Endothelial cell of umbilical vein (primary cell): ENCODE measurements around the gene GPR18. TPM values are rescaled to one million over a fixed set of nuclear protein-coding genes. Genes with fewer than 3 reads are reported as not detected.

Experiments
- BruUV-seq: library from RNA; stranded (reverse); fragments of 400-500 nt; replicated peaks from 2 replicates; lab custom pipeline; 2021; lab: Mats Ljungman, UMichigan
- CTCF ChIA-PET: fragments of 300-600, 350-600 bp; sonication (Branson Sonifier 250); formaldehyde crosslinking; loops from one replicate; lab custom pipeline; 2021; ENCODE audit warnings: antibody characterized with exemption, inconsistent platforms; lab: Charles Lee
- POLR2A ChIA-PET: fragments of 300-600, 350-600 bp; sonication (Branson Sonifier 250); formaldehyde crosslinking; loops from one replicate; lab custom pipeline; 2021; ENCODE audit warnings: antibody characterized with exemption, inconsistent platforms; lab: Charles Lee
- DNase-seq: peaks from one replicate; pipeline ENCODE4 v3.0.0-alpha.2; 2011; ENCODE audit warnings: low read depth, low spot score
- FAIRE-seq: peaks from 2 replicates; lab custom pipeline; 2011; peaks lifted over from hg19 to GRCh38; lab: Jason Lieb, UNC
- H2AFZ ChIP-seq: 2 replicates; pipeline ENCODE4 v1.6.0; 2012; ENCODE audit warnings: low read depth, low read length, control low read depth, inconsistent platforms
- H3K27ac ChIP-seq: 2 replicates; pipeline ENCODE4 v1.5.1; 2011; ENCODE audit warnings: low read depth, mild to moderate bottlenecking, control low read depth, low read length, moderate library complexity; ENCODE audit not compliant: insufficient read depth
- H3K27me3 ChIP-seq, 2 experiments: 2 replicates each; pipeline versions ENCODE4 v1.6.0 to v1.6.1; 2011; ENCODE audit warnings: low read length in 2 of 2, mixed read lengths in 1 of 2; ENCODE audit not compliant: control insufficient read depth in 2 of 2, insufficient read depth in 2 of 2
- H3K36me3 ChIP-seq, 2 experiments: 2 replicates in 1 of 2; 3 replicates in 1 of 2; pipeline ENCODE4 v1.5.1; 2011; ENCODE audit warnings: low read length in 2 of 2, mild to moderate bottlenecking in 1 of 2, moderate library complexity in 1 of 2; ENCODE audit not compliant: control insufficient read depth in 2 of 2, insufficient read depth in 2 of 2; ENCODE audit errors: extremely low read depth in 1 of 2
- H3K4me1 ChIP-seq: 3 replicates; pipeline ENCODE4 v1.5.1; 2011; ENCODE audit warnings: mild to moderate bottlenecking, low read length; ENCODE audit not compliant: control insufficient read depth, insufficient read depth; ENCODE audit errors: extremely low read depth
- H3K4me2 ChIP-seq: 2 replicates; pipeline ENCODE4 v1.6.1; 2011; ENCODE audit warnings: low read length, control low read depth, mixed read lengths; ENCODE audit not compliant: insufficient read depth
- H3K4me3 ChIP-seq, 3 experiments: fragments of 200-600 bp in 1 of 3; sonication (generic), shearing (Covaris generic) in 1 of 3; replicated peaks in 1 of 3; 2 replicates each; pipeline ENCODE4 v1.5.1; 2011 to 2016; ENCODE audit warnings: control low read depth in 3 of 3, low read length in 3 of 3, mild to moderate bottlenecking in 2 of 3, inconsistent platforms in 1 of 3, low read depth in 1 of 3, moderate library complexity in 1 of 3; ENCODE audit not compliant: insufficient read depth in 1 of 3
- H3K79me2 ChIP-seq: 2 replicates; pipeline ENCODE4 v1.6.0; 2012; ENCODE audit warnings: low read length, inconsistent platforms; ENCODE audit not compliant: control insufficient read depth, insufficient read depth
- H3K9ac ChIP-seq: replicated peaks from 2 replicates; pipeline ENCODE3; 2011; ENCODE audit warnings: low read length, control low read depth; ENCODE audit not compliant: insufficient read depth; ENCODE audit errors: extremely low read depth
- H3K9me1 ChIP-seq: replicated peaks from 3 replicates; pipeline ENCODE4 v1.6.0; 2011; ENCODE audit warnings: mild to moderate bottlenecking, low read length; ENCODE audit not compliant: control insufficient read depth, insufficient read depth; ENCODE audit errors: extremely low read depth
- H3K9me3 ChIP-seq: replicated peaks from 2 replicates; pipeline ENCODE4 v1.5.1; 2012; ENCODE audit warnings: low read length, inconsistent platforms; ENCODE audit not compliant: control insufficient read depth, insufficient read depth
- H4K20me1 ChIP-seq: replicated peaks from 2 replicates; pipeline ENCODE3; 2011; ENCODE audit warnings: mild to moderate bottlenecking, low read length; ENCODE audit not compliant: control insufficient read depth, insufficient read depth; ENCODE audit errors: extremely low read depth
- CTCF ChIP-seq, 2 donors: IDR thresholded peaks; 1 replicate in 1 of 2; 2 replicates in 1 of 2; pipeline ENCODE4 v1.5.1; 2011; ENCODE audit warnings: low read length in 2 of 2, mild to moderate bottlenecking in 2 of 2, moderate library complexity in 2 of 2, control low read depth in 1 of 2, inconsistent platforms in 1 of 2, low read depth in 1 of 2; ENCODE audit not compliant: insufficient read depth in 1 of 2; ENCODE audit errors: extremely low read depth in 1 of 2
- EZH2 ChIP-seq: IDR thresholded peaks from 2 replicates; pipeline ENCODE4 v1.6.1; 2012; ENCODE audit warnings: borderline replicate concordance, low read depth, mild to moderate bottlenecking, moderate library complexity, low read length, inconsistent platforms; ENCODE audit not compliant: severe bottlenecking
- FOS ChIP-seq: IDR thresholded peaks from 2 replicates; pipeline ENCODE4 v1.6.1; 2011; ENCODE audit warnings: mild to moderate bottlenecking, low read length, moderate library complexity, borderline replicate concordance; ENCODE audit not compliant: insufficient read depth
- GATA2 ChIP-seq: IDR thresholded peaks from 2 replicates; pipeline ENCODE4 v1.7.0; 2011; ENCODE audit warnings: low read depth, mild to moderate bottlenecking, moderate library complexity, mixed read lengths, low read length; ENCODE audit not compliant: insufficient read length, insufficient read depth
- JUN ChIP-seq: IDR thresholded peaks from 2 replicates; pipeline ENCODE4 v1.6.1; 2011; ENCODE audit warnings: borderline replicate concordance, low read depth; ENCODE audit not compliant: insufficient read length, insufficient read depth
- MAX ChIP-seq: IDR thresholded peaks from 2 replicates; pipeline ENCODE4 v1.6.1; 2011; ENCODE audit not compliant: insufficient read depth, insufficient read length
- MYC ChIP-seq: IDR thresholded peaks from one replicate; pipeline ENCODE4 v1.6.1; 2011; ENCODE audit warnings: mild to moderate bottlenecking, low read depth, low read length
- POLR2A ChIP-seq: IDR thresholded peaks from 2 replicates; pipeline ENCODE4 v1.6.1; 2012; ENCODE audit warnings: low read depth, mild to moderate bottlenecking, control low read depth, low read length
- POLR2AphosphoS5 ChIP-seq: IDR thresholded peaks from 2 replicates; pipeline ENCODE4 v1.6.1; 2012; ENCODE audit warnings: low read depth, mild to moderate bottlenecking, control low read depth, low read length, moderate library complexity; ENCODE audit not compliant: insufficient read depth
- dilution Hi-C: fragments of 300-500 bp; cut with MboI; formaldehyde crosslinking; loops from one replicate; pipeline ENCODE4 v1.15.0; 2019; ENCODE audit warnings: low sequenced_read_pairs; ENCODE audit not compliant: extremely low pct_ligation_motif_present
- intact Hi-C: fragments of 100-400 bp; cut with micrococcal nuclease; formaldehyde crosslinking; loops from one replicate; pipeline ENCODE4 v1.10.0; 2022
- polyA plus RNA-seq, 4 experiments: library from polyadenylated mRNA; depleted of rRNA in 3 of 4; stranded (reverse) in 3 of 4; unstranded in 1 of 4; fragments of >200 nt; gene quantifications; 2 replicates each; pipeline versions ENCODE4 v1.2.1 to v1.2.3, GENCODE V29; 2011 to 2012; ENCODE audit warnings: missing spikeins in 1 of 4
- total RNA-seq: library from RNA; stranded (reverse); gene quantifications from 2 replicates; pipeline ENCODE4 v1.2.3, GENCODE V29; 2021

The GPR18 gene
- total and polyA plus RNA-seq, 2 donors (not counting 3 experiments of a cell fraction or from before 2014, with no cell fraction given) = not detected

- DNase-seq = no peak
- dilution Hi-C loops = no loop called here
These were observed 22.0 kb upstream of the GPR18 start for GRCh38 chr13:99280166-99280565.

More at GRCh38 chr13:99280166-99280565, 22.0 kb upstream of the GPR18 start:
- Histone ChIP-seq H3K27me3 (no peaks in the 10 kb centered on the region), H3K36me3 (no peaks in the 10 kb centered on the region), H3K27ac (no peak overlapping the region), H3K4me1 (no peaks in the 10 kb centered on the region), H3K9ac (no peak overlapping the region), H2AFZ (no peak overlapping the region), H3K4me3 (no peak overlapping the region), H4K20me1 (no peaks in the 10 kb centered on the region), H3K9me1 (no peaks in the 10 kb centered on the region), H3K4me2 (no peak overlapping the region), H3K9me3 (no peaks in the 10 kb centered on the region), H3K79me2 (no peaks in the 10 kb centered on the region)
- intact Hi-C loops = no loop called here
- no peak for FAIRE-seq
- ChIA-PET CTCF (interaction anchor here (1.3 to 2.1 kb wide), 4 partner anchors 11 to 154 kb away, joined by 3 to 9 read pairs (median 6); no protein-coding TSS in a partner anchor), POLR2A (no interaction called here)
- no TSS peak for BruUV-seq
- TF ChIP-seq FOS (no peak), POLR2A (no peak), EZH2 (no peak), MAX (no peak), MYC (no peak), JUN (no peak), GATA2 (no peak), POLR2AphosphoS5 (no peak), CTCF (IDR thresholded peaks at IDR 0.05; ENCODE audit: extremely low read depth in 1 of 2, insufficient read depth in 1 of 2, low read depth in 1 of 2, low read length in 2 of 2) (no peak)
